Activated CD4-positive, alpha-beta T cell treated with anti-CD3 and anti-CD28 coated beads, Interleukin-2, amount 10 ng/mL, durations not matched to agents 7 days and 5 days (primary cell): ENCODE data around the gene MAGEB3. TPM values are rescaled to one million over a fixed set of nuclear protein-coding genes. Genes with fewer than 3 reads are reported as not detected.

Source experiments
- total RNA-seq, 2 experiments: library from RNA; stranded (reverse); gene quantifications; one replicate each; pipeline ENCODE4 v1.2.3, GENCODE V29; 2021

Gene MAGEB3
- total RNA-seq, 2 experiments from 2014 or later, result not detected

Other genes starting within 250 kb of the MAGEB3 start
- gene MAGEB2, start 15.1 kb upstream of the MAGEB3 start, total RNA-seq, result not detected
- not detected for gene MAGEB4, start 11.3 kb downstream of the MAGEB3 start, total RNA-seq
- not detected for gene MAGEB1, start 16.5 kb downstream of the MAGEB3 start, total RNA-seq
- gene NR0B1, start 78.7 kb downstream of the MAGEB3 start, total RNA-seq, result not detected